Mesendoderm (in vitro differentiated cells): ENCODE measurements around the gene AFG3L2.
A peak's percentile ranks its signal among the peaks of the same experiment; 100 is the strongest.

ENCODE experiments used
- DNase-seq: peaks from one replicate; pipeline ENCODE4 v3.0.0; 2013
- H2AK5ac ChIP-seq: 2 replicates; pipeline ENCODE4 v1.6.1; 2013; ENCODE audit warnings: low read length, inconsistent platforms
- H2BK120ac ChIP-seq: 2 replicates; pipeline ENCODE4 v1.6.1; 2013; ENCODE audit warnings: low read depth, mild to moderate bottlenecking, low read length, moderate library complexity, mixed read lengths
- H2BK15ac ChIP-seq: replicated peaks from 2 replicates; pipeline ENCODE4 v1.6.1; 2013; ENCODE audit warnings: low read depth, mild to moderate bottlenecking, moderate library complexity
- H2BK5ac ChIP-seq: 2 replicates; pipeline ENCODE4 v1.6.1; 2013; ENCODE audit warnings: low read length, inconsistent platforms
- H3K18ac ChIP-seq: 2 replicates; pipeline ENCODE4 v1.6.1; 2013; ENCODE audit warnings: mild to moderate bottlenecking, low read length, mixed read lengths
- H3K23ac ChIP-seq: one replicate; pipeline ENCODE4 v1.6.1; 2013; ENCODE audit warnings: low read length
- H3K27ac ChIP-seq: 2 replicates; pipeline ENCODE4 v1.5.1; 2013; ENCODE audit warnings: low read depth, mild to moderate bottlenecking, inconsistent platforms, low read length, moderate library complexity
- H3K27me3 ChIP-seq: 2 replicates; pipeline ENCODE4 v1.6.1; 2013; ENCODE audit warnings: low read length, control low read depth, mild to moderate bottlenecking, inconsistent platforms; ENCODE audit not compliant: insufficient read depth, poor library complexity
- H3K36me3 ChIP-seq: 2 replicates; pipeline ENCODE4 v1.6.1; 2013; ENCODE audit warnings: low read length, inconsistent platforms; ENCODE audit not compliant: control insufficient read depth, insufficient read depth
- H3K4ac ChIP-seq: one replicate; pipeline ENCODE4 v1.6.1; 2013; ENCODE audit warnings: low read depth, mild to moderate bottlenecking, low read length, moderate library complexity
- H3K4me1 ChIP-seq: 2 replicates; pipeline ENCODE4 v1.6.1; 2013; ENCODE audit warnings: low read depth, low read length, inconsistent platforms; ENCODE audit not compliant: control insufficient read depth
- H3K4me2 ChIP-seq: 2 replicates; pipeline ENCODE4 v1.6.1; 2013; ENCODE audit warnings: low read length
- H3K4me3 ChIP-seq: 2 replicates; pipeline ENCODE4 v1.5.1; 2013; ENCODE audit warnings: mild to moderate bottlenecking, low read length
- H3K56ac ChIP-seq: one replicate; pipeline ENCODE4 v1.6.1; 2013; ENCODE audit warnings: low read length
- H3K79me1 ChIP-seq: 2 replicates; pipeline ENCODE4 v1.6.1; 2013; ENCODE audit warnings: low read length, inconsistent platforms
- H3K79me2 ChIP-seq: 2 replicates; pipeline ENCODE4 v1.6.1; 2013; ENCODE audit warnings: mild to moderate bottlenecking, low read length; ENCODE audit not compliant: control insufficient read depth, insufficient read depth
- H3K9ac ChIP-seq: 2 replicates; pipeline ENCODE4 v1.6.1; 2013; ENCODE audit warnings: low read length, inconsistent platforms
- H4K5ac ChIP-seq: one replicate; pipeline ENCODE4 v1.6.1; 2013; ENCODE audit warnings: low read length
- H4K8ac ChIP-seq: one replicate; pipeline ENCODE4 v1.6.1; 2013; ENCODE audit warnings: low read depth, mild to moderate bottlenecking, control low read depth, low read length, moderate library complexity
- WGBS: extraction: QIAGEN DNeasy Blood & Tissue Kit; methylation state at CpG from one replicate; pipeline ENCODE4 v1.1.7; 2013; ENCODE audit warnings: low lambda C conversion rate, missing lambda C conversion rate; ENCODE audit not compliant: insufficient coverage; ENCODE audit errors: extremely low coverage; 5-methylcytosine and 5-hydroxymethylcytosine counted together

AFG3L2 gene

DNA sequence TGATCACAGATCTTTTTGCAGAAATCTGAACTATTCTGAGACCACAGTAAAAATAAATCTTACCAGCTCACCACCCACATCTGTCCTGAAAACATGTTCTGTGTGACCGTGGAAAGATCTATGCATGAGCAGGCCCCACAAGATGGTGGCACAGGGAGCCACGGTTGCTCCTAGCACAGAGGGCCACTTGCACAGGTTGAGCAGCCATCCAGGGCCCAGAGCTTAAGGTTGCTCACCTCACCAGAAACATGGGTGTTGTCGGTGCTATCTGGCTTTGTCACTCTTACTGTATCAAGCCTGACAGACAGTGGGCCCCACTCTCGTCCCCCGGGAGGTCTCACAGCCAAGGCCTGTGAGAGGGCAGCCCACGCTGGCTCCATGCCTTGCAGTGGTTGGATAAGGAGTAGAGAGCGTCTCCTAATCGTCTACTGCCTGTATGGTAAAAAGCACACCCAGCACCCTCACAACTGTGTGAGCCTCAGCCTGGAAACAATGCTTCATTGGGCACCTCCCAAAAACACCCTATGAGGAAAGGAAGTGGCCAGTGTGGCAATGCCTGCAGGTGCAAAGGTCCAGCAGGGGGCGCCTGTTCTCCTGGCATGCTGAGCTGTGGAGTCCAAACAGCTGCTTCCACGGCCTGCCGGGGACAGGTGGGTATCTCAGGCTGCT lies 49.4 kb downstream of the AFG3L2 start:
- Histone ChIP-seq H3K27me3 (no peaks in the 10 kb centered on the region), H3K4me1 (no peaks in the 10 kb centered on the region), H3K18ac (no peak overlapping the region), H4K8ac (no peak overlapping the region), H2BK120ac (no peak overlapping the region), H3K79me1 (peaks cover 2% of the 10 kb centered on the region), H2BK5ac (no peak overlapping the region), H3K36me3 (peaks cover 12% of the 10 kb centered on the region), H3K4ac (no peak overlapping the region), H3K9ac (no peak overlapping the region), H3K4me2 (no peak overlapping the region), H3K23ac (no peak overlapping the region), H3K27ac (no peak overlapping the region), H3K4me3 (no peak overlapping the region), H2BK15ac (no peak overlapping the region), H2AK5ac (no peak overlapping the region), H3K56ac (no peak overlapping the region), H3K79me2 (no peaks in the 10 kb centered on the region), H4K5ac (no peak overlapping the region)
- WGBS: no CpG with 5 or more reads among the region's 11 CpGs
- peak; percentile 93 for DNase-seq

DNA sequence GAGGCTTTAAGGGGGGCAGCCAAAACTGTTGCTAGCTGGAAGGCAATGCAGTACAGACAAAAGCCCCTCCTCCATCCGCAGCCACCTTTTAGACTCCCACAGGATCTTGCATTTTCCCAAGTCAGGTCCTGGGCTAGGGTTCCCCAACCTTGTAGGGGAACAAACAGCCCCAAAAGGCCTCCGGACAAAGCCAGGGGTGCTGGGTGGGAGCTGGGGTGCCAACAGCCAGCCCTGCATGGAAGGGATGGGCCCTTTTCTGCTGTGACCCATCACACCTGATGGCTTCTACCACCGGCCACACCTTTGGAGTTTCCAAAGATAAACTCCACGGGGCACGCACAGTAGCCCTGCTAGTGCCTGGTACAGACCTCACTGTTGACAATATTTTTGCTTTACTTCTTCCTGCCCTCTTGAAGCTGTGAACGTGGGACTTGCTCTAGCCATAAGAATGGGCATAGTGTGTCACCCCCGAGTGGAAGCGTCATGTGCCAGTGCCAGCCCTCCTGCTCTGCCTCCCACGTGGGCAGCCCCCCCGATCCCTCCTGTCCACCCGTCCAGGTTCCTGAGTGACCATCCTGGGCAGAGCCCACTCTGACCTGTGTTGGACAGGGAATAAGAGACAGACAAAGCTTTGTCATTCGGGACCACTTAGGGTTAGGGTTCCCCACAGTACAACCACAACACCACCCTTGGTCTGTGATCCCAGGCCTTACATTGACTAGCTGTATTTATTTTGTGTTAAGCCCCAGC lies 50.1 kb downstream of the AFG3L2 start:
- Histone ChIP-seq H2BK15ac (no peak overlapping the region), H3K79me2 (no peaks in the 10 kb centered on the region), H3K4me1 (no peaks in the 10 kb centered on the region), H2BK120ac (no peak overlapping the region), H3K23ac (no peak overlapping the region), H3K4me3 (no peak overlapping the region), H2BK5ac (no peak overlapping the region), H3K4me2 (no peak overlapping the region), H3K79me1 (peaks cover 2% of the 10 kb centered on the region), H3K4ac (no peak overlapping the region), H2AK5ac (no peak overlapping the region), H3K27ac (no peak overlapping the region), H4K5ac (no peak overlapping the region), H3K27me3 (no peaks in the 10 kb centered on the region), H3K36me3 (peaks cover 12% of the 10 kb centered on the region), H3K9ac (no peak overlapping the region), H3K18ac (no peak overlapping the region), H4K8ac (no peak overlapping the region), H3K56ac (no peak overlapping the region)
- no peak for DNase-seq
- WGBS: no CpG with 5 or more reads among the region's 12 CpGs

DNA sequence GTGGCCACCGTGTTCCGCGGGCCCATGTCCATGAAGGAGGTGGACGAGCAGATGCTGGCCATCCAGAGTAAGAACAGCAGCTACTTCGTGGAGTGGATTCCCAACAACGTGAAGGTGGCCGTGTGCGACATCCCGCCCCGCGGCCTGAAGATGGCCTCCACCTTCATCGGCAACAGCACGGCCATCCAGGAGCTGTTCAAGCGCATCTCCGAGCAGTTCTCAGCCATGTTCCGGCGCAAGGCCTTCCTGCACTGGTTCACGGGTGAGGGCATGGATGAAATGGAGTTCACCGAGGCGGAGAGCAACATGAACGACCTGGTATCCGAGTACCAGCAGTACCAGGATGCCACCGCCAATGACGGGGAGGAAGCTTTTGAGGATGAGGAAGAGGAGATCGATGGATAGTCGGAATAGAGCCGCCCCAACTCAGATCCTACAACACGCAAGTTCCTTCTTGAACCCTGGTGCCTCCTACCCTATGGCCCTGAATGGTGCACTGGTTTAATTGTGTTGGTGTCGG lies 51.2 kb downstream of the AFG3L2 start:
- H3K4me1 ChIP-seq: no peaks in the 10 kb centered on the region
- DNase-seq: no peak
- peaks cover 12% of the 10 kb centered on the region for H3K36me3 ChIP-seq
- no peak overlapping the region for H3K4me2 ChIP-seq
- no peak overlapping the region for H4K8ac ChIP-seq
- no peak overlapping the region for H2BK5ac ChIP-seq
- H3K27ac ChIP-seq: no peak overlapping the region
- no peaks in the 10 kb centered on the region for H3K27me3 ChIP-seq
- H3K56ac ChIP-seq: no peak overlapping the region
- H3K4ac ChIP-seq: no peak overlapping the region
- H3K79me1 ChIP-seq: peaks cover 6% of the 10 kb centered on the region
- H2AK5ac ChIP-seq: no peak overlapping the region
- H3K18ac ChIP-seq: no peak overlapping the region
- no peak overlapping the region for H2BK15ac ChIP-seq
- no peaks in the 10 kb centered on the region for H3K79me2 ChIP-seq
- no peak overlapping the region for H3K4me3 ChIP-seq
- WGBS: no CpG with 5 or more reads among the region's 29 CpGs
- no peak overlapping the region for H2BK120ac ChIP-seq
- H3K23ac ChIP-seq: no peak overlapping the region
- H4K5ac ChIP-seq: no peak overlapping the region
- no peak overlapping the region for H3K9ac ChIP-seq

DNA sequence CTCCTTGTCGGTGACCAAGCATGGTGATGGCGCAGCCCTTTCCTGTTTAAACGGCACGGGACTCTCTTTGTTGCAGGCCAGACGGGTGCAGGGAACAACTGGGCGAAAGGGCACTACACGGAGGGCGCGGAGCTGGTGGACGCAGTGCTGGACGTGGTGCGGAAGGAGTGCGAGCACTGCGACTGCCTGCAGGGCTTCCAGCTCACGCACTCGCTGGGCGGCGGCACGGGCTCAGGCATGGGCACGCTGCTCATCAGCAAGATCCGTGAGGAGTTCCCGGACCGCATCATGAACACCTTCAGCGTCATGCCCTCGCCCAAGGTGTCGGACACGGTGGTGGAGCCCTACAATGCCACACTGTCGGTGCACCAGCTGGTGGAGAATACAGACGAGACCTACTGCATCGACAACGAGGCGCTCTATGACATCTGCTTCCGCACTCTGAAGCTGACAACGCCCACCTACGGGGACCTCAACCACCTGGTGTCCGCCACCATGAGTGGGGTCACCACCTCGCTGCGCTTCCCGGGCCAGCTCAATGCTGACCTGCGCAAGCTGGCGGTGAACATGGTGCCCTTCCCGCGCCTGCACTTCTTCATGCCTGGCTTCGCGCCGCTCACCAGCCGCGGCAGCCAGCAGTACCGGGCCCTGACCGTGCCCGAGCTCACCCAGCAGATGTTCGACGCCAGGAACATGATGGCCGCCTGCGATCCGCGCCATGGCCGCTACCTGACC lies 51.9 kb downstream of the AFG3L2 start:
- Histone ChIP-seq H2BK15ac (no peak overlapping the region), H4K8ac (no peak overlapping the region), H3K9ac (no peak overlapping the region), H3K27me3 (no peaks in the 10 kb centered on the region), H3K18ac (no peak overlapping the region), H3K36me3 (peaks cover 14% of the 10 kb centered on the region), H3K23ac (no peak overlapping the region), H3K4me1 (no peaks in the 10 kb centered on the region), H4K5ac (no peak overlapping the region), H3K79me2 (no peaks in the 10 kb centered on the region), H3K4me3 (no peak overlapping the region), H3K4me2 (no peak overlapping the region), H3K79me1 (peaks cover 8% of the 10 kb centered on the region), H3K27ac (no peak overlapping the region), H3K4ac (no peak overlapping the region), H2BK5ac (no peak overlapping the region), H2AK5ac (no peak overlapping the region), H2BK120ac (no peak overlapping the region), H3K56ac (no peak overlapping the region)
- WGBS: no CpG with 5 or more reads among the region's 58 CpGs
- DNase-seq: no peak

DNA sequence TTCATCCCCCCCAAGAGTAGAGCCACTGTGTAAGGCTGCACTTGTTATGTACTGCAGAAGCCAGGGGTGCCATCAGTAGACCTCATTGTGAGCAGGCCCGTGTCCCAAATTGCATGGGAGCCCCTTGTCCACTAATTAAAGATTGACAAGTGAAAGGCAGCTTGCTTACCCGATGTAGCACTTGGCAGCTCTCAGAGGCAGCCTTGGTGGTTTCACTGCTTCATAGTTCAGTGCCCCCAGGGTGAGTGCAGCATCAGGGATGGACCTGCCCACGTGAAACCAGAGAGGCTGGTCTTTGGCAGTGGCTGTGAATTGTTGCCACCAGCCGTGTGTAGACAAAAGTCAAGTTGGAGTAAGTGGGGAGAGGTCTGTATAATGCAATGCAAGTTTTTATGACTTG lies 55.7 kb downstream of the AFG3L2 start:
- Histone ChIP-seq H3K4ac (no peak overlapping the region), H3K9ac (no peak overlapping the region), H3K4me2 (no peak overlapping the region), H2AK5ac (no peak overlapping the region), H3K56ac (no peak overlapping the region), H3K4me1 (no peaks in the 10 kb centered on the region), H4K8ac (no peak overlapping the region), H2BK120ac (no peak overlapping the region), H3K4me3 (no peak overlapping the region), H3K79me2 (no peaks in the 10 kb centered on the region), H3K36me3 (peaks cover 8% of the 10 kb centered on the region), H3K18ac (no peak overlapping the region), H3K23ac (peak overlapping the region; percentile 50), H2BK15ac (no peak overlapping the region), H3K27me3 (no peaks in the 10 kb centered on the region), H3K79me1 (peaks cover 5% of the 10 kb centered on the region), H3K27ac (no peak overlapping the region), H4K5ac (no peak overlapping the region), H2BK5ac (no peak overlapping the region)
- WGBS: no CpG with 5 or more reads among the region's 4 CpGs
- no peak for DNase-seq
